Chondrocyte (in vitro differentiated cells): ENCODE measurements around the gene DNAJB13. TPM values are rescaled to one million over a fixed set of nuclear protein-coding genes. Genes with fewer than 3 reads are reported as not detected.

Experiments
- DNase-seq: peaks from one replicate; pipeline ENCODE4 v3.0.0; 2021; ENCODE audit warnings: mixed read lengths, low spot score
- H3K27ac Mint-ChIP-seq: one replicate; pipeline ENCODE4 v1.8.0; 2021; ENCODE audit warnings: mild to moderate bottlenecking, moderate library complexity, mixed read lengths; ENCODE audit not compliant: unreplicated experiment
- H3K27me3 Mint-ChIP-seq: 2 replicates; pipeline ENCODE4 v1.8.0; 2021; ENCODE audit warnings: low read depth, mixed read lengths
- H3K36me3 Mint-ChIP-seq: 2 replicates; pipeline ENCODE4 v1.8.0; 2021; ENCODE audit warnings: low read depth, mixed read lengths
- H3K4me1 Mint-ChIP-seq: 2 replicates; pipeline ENCODE4 v1.8.0; 2021; ENCODE audit warnings: low read depth, mild to moderate bottlenecking, mixed read lengths
- H3K4me3 Mint-ChIP-seq: one replicate; pipeline ENCODE4 v1.8.0; 2021; ENCODE audit warnings: mild to moderate bottlenecking, moderate library complexity, mixed read lengths; ENCODE audit not compliant: unreplicated experiment
- H3K9me3 Mint-ChIP-seq: 2 replicates; pipeline ENCODE4 v1.8.0; 2021; ENCODE audit warnings: low read depth, mixed read lengths
- total RNA-seq: library from RNA; stranded (reverse); gene quantifications from 3 replicates; pipeline ENCODE4 v1.2.1, GENCODE V29; 2021
- TF ChIP-seq, protein P1 (sequence below): fragments of 200-600 bp; sonication (generic); IDR thresholded peaks from 2 replicates; pipeline ENCODE4 v1.5.0; 2021; ENCODE audit warnings: antibody characterized with exemption, mild to moderate bottlenecking, moderate library complexity

The DNAJB13 gene
- total RNA-seq, 1 donor from 2014 or later = not detected

DNA sequence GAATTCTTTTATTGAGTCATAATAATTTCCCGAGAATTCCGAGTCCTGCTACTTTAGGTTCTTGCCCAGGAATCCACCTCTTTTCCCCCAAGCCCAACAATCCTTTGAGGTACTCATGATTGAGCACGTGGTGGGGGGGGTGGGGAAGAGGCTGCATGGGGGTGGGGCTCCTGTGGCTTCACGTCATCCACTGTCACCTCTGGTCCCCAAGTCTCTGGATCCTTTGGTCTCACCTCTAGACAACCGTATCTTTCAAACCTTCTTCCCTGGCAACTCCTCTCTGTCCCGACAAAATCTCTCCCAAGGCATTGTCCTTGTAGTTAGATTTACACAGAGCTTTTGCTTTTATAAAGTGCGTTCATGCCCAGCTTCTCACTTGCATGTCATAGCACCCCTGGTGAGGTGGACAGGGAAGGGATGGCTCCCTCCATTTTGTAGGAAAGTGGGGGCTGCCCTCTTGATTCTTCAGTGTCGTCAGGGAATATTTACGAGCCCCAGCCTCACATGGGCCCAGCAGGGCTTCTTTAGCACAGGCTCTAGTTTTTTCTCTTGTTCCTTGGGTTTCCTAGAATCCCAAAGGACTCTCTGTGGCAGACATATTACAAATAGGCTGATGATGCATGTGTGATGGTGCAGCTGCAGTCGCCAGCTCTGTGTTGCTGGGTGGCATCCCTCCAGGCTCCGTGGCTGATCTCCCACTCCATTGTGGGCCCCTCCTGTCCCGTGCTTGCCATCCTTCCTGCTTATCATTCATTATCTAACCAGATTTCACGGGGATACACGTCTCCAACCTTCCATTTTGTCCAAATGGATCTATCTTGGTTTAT is 49.7 kb downstream of the DNAJB13 start:
- no peaks in the 10 kb centered on the region for H3K27me3 Mint-ChIP-seq
- DNase-seq = no peak
- no peaks in the 10 kb centered on the region for H3K4me1 Mint-ChIP-seq
- H3K36me3 Mint-ChIP-seq = peaks cover 5% of the 10 kb centered on the region
- no peak overlapping the region for H3K27ac Mint-ChIP-seq
- no peak overlapping the region for H3K4me3 Mint-ChIP-seq
- H3K9me3 Mint-ChIP-seq = no peaks in the 10 kb centered on the region
- TF ChIP-seq, protein P1, sequence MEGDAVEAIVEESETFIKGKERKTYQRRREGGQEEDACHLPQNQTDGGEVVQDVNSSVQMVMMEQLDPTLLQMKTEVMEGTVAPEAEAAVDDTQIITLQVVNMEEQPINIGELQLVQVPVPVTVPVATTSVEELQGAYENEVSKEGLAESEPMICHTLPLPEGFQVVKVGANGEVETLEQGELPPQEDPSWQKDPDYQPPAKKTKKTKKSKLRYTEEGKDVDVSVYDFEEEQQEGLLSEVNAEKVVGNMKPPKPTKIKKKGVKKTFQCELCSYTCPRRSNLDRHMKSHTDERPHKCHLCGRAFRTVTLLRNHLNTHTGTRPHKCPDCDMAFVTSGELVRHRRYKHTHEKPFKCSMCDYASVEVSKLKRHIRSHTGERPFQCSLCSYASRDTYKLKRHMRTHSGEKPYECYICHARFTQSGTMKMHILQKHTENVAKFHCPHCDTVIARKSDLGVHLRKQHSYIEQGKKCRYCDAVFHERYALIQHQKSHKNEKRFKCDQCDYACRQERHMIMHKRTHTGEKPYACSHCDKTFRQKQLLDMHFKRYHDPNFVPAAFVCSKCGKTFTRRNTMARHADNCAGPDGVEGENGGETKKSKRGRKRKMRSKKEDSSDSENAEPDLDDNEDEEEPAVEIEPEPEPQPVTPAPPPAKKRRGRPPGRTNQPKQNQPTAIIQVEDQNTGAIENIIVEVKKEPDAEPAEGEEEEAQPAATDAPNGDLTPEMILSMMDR = no peak

DNA sequence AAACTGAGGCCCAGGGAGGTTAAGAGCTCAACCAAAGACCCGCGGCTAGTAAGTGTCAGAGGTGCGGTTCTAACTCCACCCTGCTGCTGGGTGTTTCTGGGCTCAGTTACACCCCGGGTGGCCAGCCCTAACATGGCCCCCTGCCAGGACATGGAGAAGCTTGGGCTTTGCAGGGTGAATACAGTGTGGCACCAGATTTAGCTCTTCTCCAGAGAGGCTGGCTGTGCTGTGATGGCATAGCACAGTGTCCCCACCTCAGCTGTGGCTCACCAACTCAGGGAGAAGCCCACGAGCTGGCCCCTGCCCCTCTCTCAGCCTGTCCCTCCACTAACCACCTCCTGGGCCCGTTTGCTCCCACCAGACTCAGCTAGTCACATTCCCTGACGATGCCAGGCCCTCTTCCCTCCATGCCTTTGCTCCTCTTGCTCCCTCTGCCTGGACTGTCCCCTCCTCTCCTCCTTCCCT is 51.0 kb downstream of the DNAJB13 start:
- TF ChIP-seq, protein P1 = no peak
- no peaks in the 10 kb centered on the region for H3K27me3 Mint-ChIP-seq
- DNase-seq = no peak
- H3K36me3 Mint-ChIP-seq = peaks cover 5% of the 10 kb centered on the region
- H3K27ac Mint-ChIP-seq = no peak overlapping the region
- no peaks in the 10 kb centered on the region for H3K4me1 Mint-ChIP-seq
- H3K9me3 Mint-ChIP-seq = no peaks in the 10 kb centered on the region
- no peak overlapping the region for H3K4me3 Mint-ChIP-seq

DNA sequence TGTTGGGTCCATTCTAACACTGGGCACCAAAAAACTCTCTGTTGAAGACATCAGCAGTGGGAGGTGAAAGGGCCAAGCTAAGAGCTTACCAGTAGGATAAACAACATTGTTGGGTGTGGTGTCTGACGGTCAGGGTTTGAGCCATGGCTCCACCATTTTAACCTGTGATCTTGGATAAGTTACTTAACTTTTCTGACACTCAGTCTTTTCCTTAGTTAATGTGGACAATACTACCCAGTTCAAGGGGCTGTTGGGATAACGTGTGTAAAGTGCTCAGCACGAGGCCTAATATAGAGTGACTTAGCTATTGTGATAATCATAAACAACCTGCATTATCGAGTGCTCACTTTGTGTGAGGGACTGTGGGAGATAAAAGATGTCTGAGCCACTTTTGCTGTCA is 52.0 kb downstream of the DNAJB13 start:
- no peak overlapping the region for H3K4me3 Mint-ChIP-seq
- peaks cover 5% of the 10 kb centered on the region for H3K36me3 Mint-ChIP-seq
- DNase-seq = no peak
- TF ChIP-seq, protein P1 = no peak
- no peak overlapping the region for H3K27ac Mint-ChIP-seq
- H3K4me1 Mint-ChIP-seq = no peaks in the 10 kb centered on the region
- no peaks in the 10 kb centered on the region for H3K9me3 Mint-ChIP-seq
- no peaks in the 10 kb centered on the region for H3K27me3 Mint-ChIP-seq

DNA sequence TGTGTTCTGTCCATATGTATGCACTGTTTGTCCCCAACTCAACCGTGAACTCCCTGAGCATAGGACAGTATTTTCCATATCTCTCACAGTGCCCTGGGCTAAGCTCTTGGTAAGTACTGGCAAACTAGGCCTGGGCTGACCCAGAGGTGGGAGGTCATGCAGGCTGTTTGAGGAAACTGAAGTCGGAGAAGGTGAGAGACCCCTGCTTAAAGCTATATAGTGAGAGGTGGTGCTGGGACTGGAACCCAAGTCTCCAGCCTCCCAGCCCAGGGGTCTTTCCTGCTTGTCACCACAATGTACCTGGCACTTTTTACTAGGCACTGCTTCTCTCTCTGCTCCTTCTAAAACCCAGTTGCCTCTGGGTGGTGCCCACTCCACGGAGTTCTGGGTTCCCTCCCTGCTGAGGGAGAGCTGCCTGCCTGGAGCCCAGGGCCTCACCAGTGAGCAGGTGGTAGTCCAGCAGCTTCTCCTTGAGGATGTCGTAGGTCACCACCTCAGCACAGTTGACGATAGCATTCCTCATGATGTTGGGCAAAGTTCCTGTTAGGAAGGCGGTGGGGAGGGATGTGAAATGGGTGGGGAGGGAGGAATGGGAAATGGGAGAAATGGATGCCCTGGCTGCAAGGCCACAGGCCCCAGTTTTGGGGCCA is 53.3 kb downstream of the DNAJB13 start:
- Mint-ChIP-seq H3K36me3 (peaks cover 5% of the 10 kb centered on the region), H3K27me3 (no peaks in the 10 kb centered on the region), H3K4me3 (no peak overlapping the region), H3K27ac (no peak overlapping the region), H3K4me1 (no peaks in the 10 kb centered on the region), H3K9me3 (no peaks in the 10 kb centered on the region)
- TF ChIP-seq, protein P1 = no peak
- no peak for DNase-seq

DNA sequence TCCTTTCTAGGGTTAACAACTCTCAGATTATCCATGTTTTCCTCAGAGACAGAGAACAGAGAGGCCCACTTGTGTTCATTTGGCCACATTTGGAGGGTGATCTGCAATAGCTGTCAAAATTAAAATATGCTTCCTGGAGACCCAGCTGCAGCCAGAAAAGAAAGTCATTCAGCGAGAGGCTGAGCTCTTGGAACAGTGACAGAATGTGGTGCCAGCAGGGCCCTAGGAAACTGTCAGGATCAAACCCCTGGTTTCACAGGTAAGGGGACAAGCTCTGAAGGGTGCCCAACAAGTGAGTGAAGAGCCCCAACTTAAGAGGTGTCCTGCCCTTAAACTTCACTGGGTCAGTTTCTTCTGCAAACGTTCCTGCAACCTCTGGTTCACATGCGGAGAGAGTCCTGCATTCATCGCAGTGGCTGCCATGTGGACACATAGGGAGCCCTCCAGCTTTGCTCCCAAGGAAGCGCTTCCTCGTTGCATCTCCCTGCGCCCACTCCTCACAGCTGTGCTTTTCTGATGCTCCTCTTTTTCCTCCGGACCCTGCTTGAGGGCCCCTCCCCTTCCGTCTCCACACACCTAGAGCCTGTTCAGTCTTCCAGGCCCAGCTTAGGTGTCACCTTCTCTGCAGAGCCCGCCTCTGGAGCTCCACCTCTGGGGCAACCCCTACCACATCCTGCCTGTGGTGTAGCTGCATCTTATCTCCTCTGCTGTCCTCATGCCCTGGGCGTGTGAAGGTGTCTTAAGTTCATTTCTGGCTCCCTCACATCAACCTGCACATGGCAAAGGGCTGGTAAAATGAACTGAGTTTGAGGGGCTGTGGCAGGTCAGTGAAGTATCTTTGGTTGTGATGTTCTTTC is 54.2 kb downstream of the DNAJB13 start:
- H3K27me3 Mint-ChIP-seq = no peaks in the 10 kb centered on the region

More for the DNA sequence above, 54.2 kb downstream of the DNAJB13 start:
- Mint-ChIP-seq H3K9me3 (no peaks in the 10 kb centered on the region), H3K27ac (no peak overlapping the region), H3K36me3 (peaks cover 5% of the 10 kb centered on the region), H3K4me3 (no peak overlapping the region), H3K4me1 (no peaks in the 10 kb centered on the region)
- TF ChIP-seq, protein P1 = no peak
- DNase-seq = no peak
